ENCODE measurements around the gene SAP30L. TPM values are rescaled to one million over a fixed set of nuclear protein-coding genes. Genes with fewer than 3 reads are reported as not detected.

The SAP30L gene
- total and polyA plus RNA-seq, 2 of the 13 experiments (the other 11 are each of a cell fraction or from before 2014, with no cell fraction given): 27.9 to 37.2 TPM

- in situ Hi-C loops (cut with HindIII; ENCODE audit: extremely low pct_ligation_motif_present, low pct_unique_long_range_greater_than_20kb): no loop called here
- peaks cover 20% of the 10 kb centered on the region for H3K79me2 ChIP-seq (ENCODE audit: insufficient read depth, low read length)
- H3K27ac ChIP-seq (ENCODE audit: extremely low read length, insufficient read depth, low read length): no peak overlapping the region
- FAIRE-seq (no peak), DNase-seq (ENCODE audit: low spot score) (no peak), ATAC-seq (no peak)
- no peak overlapping the region for H3K9ac ChIP-seq (ENCODE audit: insufficient read depth, low read depth, low read length)
- ChIA-PET CTCF (ENCODE audit: low intra/inter-chr PET ratio, low total read pairs) (no interaction called here), POLR2A (no interaction called here)
- no peaks in the 10 kb centered on the region for H3K27me3 ChIP-seq (ENCODE audit: control insufficient read depth in 1 of 2, insufficient read depth in 2 of 2, low read length in 2 of 2)
- intact Hi-C loops (cut with micrococcal nuclease; ENCODE audit: unreplicated experiment): no loop called here
- no peaks in the 10 kb centered on the region for H3K9me3 ChIP-seq (ENCODE audit: low read length)
- H3K36me3 ChIP-seq (replicated peaks in 1 of 2; ENCODE audit: control insufficient read depth in 1 of 2, insufficient read depth in 2 of 2, low read length in 2 of 2): peaks cover 4 to 27% of the 10 kb centered on the region in 2 experiments
- no peak overlapping the region for H2AFZ ChIP-seq (ENCODE audit: low read length)
- peaks cover 11% of the 10 kb centered on the region for H4K20me1 ChIP-seq (ENCODE audit: insufficient read depth, low read length)
- WGBS (ENCODE audit: low lambda C conversion rate): 96% methylated on average over 2 of the region's 2 CpGs
- H3K4me3 ChIP-seq (replicated peaks in 1 of 3; ENCODE audit: insufficient read depth in 1 of 3, low read depth in 2 of 3, low read length in 3 of 3): no peak overlapping the region
- H3K4me2 ChIP-seq (ENCODE audit: low read depth, low read length): no peak overlapping the region
- H3K4me1 ChIP-seq (ENCODE audit: insufficient read depth, low read length): peaks cover 32% of the 10 kb centered on the region
- BruUV-seq (replicated peaks): no TSS peak
- TF ChIP-seq REXO4 (CRISPR knock-in tag; IDR thresholded peaks at IDR 0.05; ENCODE audit: borderline replicate concordance): no peak
- TF ChIP-seq PTBP1 (IDR thresholded peaks at IDR 0.05; ENCODE audit: low read depth, low read length, poor library complexity, severe bottlenecking): no peak
- no peak for TF ChIP-seq ZNF20 (CRISPR knock-in tag; IDR thresholded peaks at IDR 0.05)
- no peak for TF ChIP-seq HMG20A (CRISPR knock-in tag; IDR thresholded peaks at IDR 0.05; ENCODE audit: borderline replicate concordance)
- TF ChIP-seq ZNF496 (CRISPR knock-in tag; IDR thresholded peaks at IDR 0.05; ENCODE audit: insufficient replicate concordance): no peak
- TF ChIP-seq PRPF4 (IDR thresholded peaks at IDR 0.05; ENCODE audit: low read depth, low read length, poor library complexity, severe bottlenecking): no peak
- no peak for TF ChIP-seq ZMYM3 (CRISPR knock-in tag; IDR thresholded peaks at IDR 0.05)
- no peak for TF ChIP-seq BCL3 (CRISPR knock-in tag; IDR thresholded peaks at IDR 0.05)
- no peak for TF ChIP-seq ZNF574 (CRISPR knock-in tag; IDR thresholded peaks at IDR 0.05)
- TF ChIP-seq ZBTB38 (CRISPR knock-in tag; IDR thresholded peaks at IDR 0.05): no peak
- no peak for TF ChIP-seq ZNF264 (CRISPR knock-in tag; IDR thresholded peaks at IDR 0.05)
- TF ChIP-seq RARA (CRISPR knock-in tag; IDR thresholded peaks at IDR 0.05): no peak
- no peak for TF ChIP-seq ZNF691 (CRISPR knock-in tag; IDR thresholded peaks at IDR 0.05; ENCODE audit: borderline replicate concordance, low read depth)
- no peak for TF ChIP-seq ZNF331 (CRISPR knock-in tag; IDR thresholded peaks at IDR 0.05)
- no peak for TF ChIP-seq ZNF609 (CRISPR knock-in tag; IDR thresholded peaks at IDR 0.05; ENCODE audit: borderline replicate concordance)
- TF ChIP-seq ZC3H4 (CRISPR knock-in tag; IDR thresholded peaks at IDR 0.05; ENCODE audit: borderline replicate concordance): no peak
Observed at GRCh38 chr5:154449786-154450185, 4.0 kb downstream of the SAP30L start.
